Measurements from ENCODE around the gene MRPS17.
"Not testable (repeated sequence)": the region's sequence is repeated elsewhere in the genome, so short reads cannot be mapped to it uniquely, and the experiment has no call there.

DNA sequence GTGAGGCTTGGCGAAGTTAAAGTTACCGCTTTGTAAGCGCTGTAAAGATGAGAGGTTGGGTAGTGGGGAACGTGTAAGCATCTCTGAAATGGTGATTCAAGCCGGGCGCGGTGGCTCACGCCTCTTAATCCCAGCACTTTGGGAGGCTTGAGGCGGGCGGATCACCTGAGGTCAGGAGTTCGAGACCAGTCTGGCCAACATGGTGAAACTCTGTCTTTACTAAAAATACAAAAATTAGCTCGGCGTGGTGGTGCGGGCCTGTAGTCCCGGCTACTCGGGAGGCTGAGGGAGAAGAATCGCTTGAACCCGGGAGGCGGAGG lies 635 bp downstream of the MRPS17 start:
- TF ChIP-seq EZH2phosphoT487 (IDR thresholded peaks at IDR 0.05; ENCODE audit: low read depth), result not testable (repeated sequence)
- TF ChIP-seq, protein P1, sequence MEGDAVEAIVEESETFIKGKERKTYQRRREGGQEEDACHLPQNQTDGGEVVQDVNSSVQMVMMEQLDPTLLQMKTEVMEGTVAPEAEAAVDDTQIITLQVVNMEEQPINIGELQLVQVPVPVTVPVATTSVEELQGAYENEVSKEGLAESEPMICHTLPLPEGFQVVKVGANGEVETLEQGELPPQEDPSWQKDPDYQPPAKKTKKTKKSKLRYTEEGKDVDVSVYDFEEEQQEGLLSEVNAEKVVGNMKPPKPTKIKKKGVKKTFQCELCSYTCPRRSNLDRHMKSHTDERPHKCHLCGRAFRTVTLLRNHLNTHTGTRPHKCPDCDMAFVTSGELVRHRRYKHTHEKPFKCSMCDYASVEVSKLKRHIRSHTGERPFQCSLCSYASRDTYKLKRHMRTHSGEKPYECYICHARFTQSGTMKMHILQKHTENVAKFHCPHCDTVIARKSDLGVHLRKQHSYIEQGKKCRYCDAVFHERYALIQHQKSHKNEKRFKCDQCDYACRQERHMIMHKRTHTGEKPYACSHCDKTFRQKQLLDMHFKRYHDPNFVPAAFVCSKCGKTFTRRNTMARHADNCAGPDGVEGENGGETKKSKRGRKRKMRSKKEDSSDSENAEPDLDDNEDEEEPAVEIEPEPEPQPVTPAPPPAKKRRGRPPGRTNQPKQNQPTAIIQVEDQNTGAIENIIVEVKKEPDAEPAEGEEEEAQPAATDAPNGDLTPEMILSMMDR (IDR thresholded peaks at IDR 0.05; ENCODE audit: low read depth, low read length), result not testable (repeated sequence)
